NCI-H1930 (cell line): ENCODE measurements around the gene PCARE.

Experiments
- DNase-seq, 2 experiments: peaks; one replicate each; lab custom pipeline; 2025; lab: John Stamatoyannopoulos, UW

PCARE gene

DNA sequence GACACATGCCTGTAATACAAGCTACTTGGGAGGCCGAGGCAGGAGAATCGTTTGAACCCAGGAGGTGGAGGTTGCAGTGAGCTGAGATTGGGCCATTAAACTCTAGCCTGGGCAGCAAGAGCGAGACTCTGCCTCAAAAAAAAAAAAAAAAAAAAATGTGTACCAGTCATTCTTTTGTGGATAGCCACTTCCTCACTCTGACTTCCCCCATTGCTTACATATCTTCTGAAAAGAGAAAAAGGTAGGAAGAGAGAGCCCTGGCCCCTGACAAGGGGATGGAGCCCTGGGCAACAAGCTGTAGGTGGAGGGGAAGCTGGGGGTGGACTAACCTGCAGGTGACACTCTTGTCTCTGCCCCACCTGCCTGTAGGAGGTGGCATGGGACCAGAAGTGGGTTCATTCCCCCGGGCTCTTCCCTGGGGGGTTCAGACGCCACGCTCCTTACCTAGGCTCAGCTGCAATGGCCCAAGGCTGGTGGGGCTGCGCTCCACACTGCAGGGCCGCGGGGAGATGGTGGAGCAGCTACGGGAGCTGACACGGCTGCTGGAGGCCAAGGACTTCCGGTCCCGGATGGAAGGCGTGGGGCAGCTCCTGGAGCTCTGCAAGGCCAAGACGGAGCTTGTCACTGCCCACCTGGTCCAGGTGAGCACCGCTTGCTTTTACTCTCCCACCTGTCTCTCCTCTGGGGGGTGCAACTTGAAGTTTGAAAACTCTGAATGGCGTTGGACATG lies 39.1 kb downstream of the PCARE start:
- DNase-seq = no peak

DNA sequence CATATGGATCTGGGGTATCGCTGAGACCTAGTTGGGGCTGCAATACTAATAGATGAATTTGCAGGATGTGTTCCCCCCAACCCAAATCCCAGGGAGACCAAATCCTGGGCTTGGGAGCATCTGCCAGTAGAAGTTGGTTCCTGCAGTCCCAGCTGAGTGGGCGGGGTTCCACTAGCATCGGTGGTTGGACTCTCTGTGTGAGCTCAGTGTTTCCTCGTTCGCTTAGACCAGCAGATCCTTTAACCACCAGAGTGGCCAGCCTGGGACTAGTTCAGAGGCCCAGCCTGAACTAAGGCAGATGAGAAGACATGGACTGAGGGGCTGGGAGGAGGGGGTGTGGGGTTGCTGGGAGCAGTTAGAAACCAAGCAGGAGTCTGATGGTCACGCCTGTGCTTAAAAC lies 40.7 kb downstream of the PCARE start:
- DNase-seq = no peak

DNA sequence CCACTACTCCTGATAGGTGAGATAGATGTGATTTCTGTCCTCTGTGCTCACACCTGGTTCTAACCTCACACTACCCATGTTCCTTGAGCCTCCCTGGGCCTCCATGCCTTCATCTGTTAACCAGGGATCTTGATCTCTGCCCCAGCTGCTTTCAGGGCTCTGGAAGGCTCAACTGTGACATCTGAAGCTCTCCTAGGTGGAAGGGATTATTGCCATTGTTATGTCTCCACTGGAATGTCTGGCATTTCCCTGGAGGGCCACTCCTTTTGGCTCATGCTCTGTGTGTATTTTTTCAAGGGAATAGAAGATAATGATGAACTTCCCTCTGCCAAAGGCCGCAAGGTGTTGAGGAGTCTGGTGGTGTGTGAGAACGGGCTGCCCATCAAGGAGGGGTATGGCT lies 41.2 kb downstream of the PCARE start:
- DNase-seq = no peak

DNA sequence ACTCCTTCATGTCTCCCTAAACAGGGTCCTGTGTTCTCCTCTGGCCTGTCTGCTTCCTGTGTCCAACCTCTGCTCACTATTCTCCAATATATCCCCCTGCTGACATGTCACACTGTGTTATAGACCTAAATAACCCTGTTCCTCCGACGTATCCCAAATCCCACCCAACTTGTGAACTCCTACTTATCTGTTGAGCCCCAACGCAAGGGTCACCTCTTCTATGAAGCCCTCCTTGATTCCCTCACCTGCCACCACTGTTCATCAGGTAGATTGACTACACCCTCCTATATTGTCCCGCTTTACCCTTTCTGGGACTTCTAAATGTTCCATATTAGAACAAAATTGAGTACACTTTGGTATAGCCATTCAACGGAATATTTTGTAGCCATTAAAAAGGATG lies 42.1 kb downstream of the PCARE start:
- DNase-seq = no peak

DNA sequence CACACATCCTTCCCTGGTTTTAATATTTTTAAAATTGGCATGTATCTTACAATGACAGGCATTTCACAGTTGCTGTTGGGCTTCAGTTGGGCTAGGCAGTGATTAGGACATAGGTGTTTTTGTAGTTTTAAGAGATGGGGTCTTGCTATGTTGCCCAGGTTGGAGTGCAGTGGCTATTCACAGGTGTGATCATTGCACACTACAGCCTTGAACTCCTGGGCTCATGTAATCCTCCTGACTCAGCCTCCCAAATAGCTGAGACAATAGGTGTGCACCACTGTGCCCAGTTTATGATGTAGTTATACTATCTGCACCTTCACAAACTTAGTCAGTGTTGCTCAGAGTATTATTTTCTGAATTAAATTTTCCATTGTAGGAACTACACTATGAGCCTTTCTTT lies 43.3 kb downstream of the PCARE start:
- DNase-seq = no peak

DNA sequence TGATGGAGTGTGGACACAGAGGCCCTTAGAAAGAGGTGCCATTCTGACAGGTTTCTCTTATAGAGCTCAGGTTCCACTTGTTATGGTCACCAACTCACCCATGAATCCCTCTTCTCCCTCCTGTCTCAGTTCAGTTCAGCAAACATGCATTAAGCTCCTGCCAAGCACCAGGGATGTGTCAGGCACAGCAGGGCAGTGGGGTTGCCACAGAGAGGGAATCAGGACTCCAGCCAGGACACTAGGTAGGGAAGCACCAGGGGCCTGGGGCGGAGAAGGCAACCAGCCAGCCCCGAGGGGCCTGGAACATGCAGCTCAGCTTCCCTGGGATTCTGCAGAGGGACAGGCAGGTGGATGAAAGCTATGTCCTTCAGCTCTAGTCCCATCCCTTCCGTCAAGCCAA lies 48.6 kb downstream of the PCARE start:
- DNase-seq = no peak

DNA sequence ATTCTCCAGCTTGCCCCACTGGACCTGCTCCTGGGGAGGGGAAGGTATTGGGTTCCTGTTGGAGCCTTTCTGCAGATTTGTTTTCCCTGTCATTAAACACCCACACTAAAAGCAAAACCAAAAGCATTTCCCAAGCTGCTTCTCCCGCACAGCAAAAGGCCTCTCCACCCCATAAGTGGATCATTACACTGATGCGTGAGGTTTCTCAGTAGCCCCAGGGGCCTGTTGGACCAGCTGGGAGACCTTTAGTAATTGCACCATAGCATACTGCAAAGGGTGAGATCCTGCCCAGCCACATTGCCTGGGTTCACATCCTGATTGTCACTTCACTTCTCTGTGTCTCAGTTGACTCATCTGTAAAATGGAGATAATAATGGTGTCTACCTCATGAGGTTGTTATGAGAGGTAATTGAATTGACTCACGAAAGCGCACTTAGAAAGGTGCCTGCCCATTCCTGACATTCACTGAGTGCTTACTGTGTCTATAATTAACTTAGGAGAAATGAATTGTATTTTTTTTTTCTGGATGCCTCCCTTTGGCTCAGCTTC lies 49.4 kb downstream of the PCARE start:
- DNase-seq = no peak

DNA sequence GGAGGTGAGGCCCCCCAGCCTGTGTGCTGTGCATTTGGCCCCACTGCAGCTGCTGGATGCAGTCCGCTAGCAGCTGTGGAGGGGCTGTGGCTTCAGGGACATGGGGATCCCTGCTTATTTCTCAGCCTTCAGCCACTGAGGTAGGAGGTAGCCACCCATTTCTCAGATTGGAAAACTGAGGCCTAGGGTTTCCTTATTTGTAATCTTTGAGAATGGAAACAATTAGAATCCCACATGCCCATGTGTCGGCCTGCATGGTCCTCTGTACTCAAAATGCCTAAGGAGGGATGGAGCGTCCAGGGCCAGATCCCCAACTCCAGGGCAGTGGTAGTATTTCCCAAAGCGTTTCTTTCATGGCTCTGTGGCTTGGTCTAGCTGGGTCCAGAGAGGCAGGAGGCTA lies 51.1 kb downstream of the PCARE start:
- DNase-seq = no peak

DNA sequence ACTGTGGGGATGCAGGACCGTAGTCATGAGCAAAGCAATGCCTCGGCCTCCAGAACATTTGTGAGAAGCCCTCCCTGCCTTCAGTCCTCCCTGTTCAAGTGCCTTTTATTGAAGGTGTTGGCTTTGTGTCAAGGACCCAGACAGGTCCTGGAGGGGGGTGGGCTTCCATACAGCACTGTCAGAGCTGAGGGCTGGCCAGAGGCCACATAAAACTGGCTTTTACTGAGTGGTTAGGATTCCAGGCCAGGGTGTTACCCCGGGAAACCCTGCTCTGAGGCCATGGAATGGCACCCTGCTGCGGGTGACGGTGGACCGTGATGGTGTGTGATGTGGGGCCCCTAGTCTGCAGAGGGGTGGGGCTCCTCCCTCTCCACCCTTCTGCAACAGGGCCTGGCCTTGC lies 51.6 kb downstream of the PCARE start:
- no peak for DNase-seq

DNA sequence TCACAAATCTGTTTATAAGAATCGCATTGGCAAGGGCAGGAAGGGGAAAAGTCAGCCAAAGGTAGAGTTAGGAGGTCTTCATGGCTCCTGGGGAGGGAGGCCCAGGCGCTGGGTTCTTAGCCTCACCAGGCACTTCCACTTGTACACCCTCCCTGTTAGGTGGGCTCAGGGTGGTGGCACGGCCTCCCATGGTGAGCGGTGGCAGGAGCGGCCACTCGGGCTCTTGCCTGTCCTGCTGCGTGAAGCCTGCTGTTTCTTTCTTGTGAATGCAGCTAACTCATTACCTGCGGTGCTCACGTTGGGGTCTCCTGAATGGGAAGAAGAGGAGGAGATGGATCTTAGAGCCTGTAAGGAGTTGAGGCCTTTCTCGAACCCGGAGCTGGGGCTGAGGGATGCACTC lies 52.4 kb downstream of the PCARE start:
- no peak for DNase-seq

DNA sequence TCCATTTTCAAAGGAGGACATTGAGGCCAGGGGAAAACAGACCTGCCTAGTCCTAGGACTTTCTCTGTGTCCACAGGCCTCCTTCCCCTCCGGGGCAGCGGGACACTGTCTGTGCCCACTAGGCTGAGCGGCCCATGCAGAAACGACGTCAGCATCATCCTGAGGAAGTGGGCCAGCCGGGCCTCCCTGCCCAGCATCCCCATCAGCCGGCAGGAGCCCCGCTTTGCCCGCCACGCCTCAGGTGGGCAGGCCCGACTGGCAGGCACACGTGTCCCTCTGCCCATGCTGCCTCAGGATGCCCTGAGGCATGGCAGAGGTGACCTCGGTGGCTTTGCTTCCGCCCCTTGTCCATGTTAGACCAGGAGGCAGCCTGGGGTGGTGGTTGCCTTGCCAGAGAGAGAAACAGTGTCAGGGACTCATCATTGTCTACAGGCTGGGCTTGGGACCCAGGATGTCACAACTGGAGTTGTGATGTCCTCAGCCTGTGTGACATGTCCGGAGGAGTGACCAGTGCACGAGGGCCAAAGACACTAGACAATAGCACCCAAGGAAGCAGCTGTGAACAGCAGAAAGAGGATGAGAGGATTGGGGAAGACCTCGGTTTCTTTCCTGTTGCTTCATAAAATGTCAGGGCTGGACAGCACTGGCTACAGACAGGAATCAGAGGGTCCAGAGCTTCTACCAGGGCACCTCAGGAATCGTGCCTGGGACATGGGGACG lies 56.4 kb downstream of the PCARE start:
- DNase-seq = no peak

DNA sequence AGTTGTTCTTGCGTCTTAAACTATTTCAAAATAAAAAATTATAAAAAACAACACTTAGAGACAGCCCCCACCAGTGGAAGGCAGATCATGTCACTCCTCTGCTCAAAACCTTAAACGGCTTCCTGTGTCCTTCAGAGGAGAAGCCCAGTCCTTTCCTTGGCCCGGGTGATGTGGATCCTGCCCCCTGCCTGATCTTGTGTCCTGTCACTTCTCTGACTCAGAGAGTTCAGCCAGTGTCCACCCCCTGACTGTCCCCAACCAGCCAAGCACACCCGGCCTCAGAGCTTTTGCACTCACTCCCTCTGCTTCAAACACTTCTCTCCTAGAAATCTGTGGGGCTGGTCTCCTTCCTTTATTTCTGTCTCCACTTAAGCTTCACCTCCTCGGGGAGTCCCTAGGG lies 57.8 kb downstream of the PCARE start:
- no peak for DNase-seq

DNA sequence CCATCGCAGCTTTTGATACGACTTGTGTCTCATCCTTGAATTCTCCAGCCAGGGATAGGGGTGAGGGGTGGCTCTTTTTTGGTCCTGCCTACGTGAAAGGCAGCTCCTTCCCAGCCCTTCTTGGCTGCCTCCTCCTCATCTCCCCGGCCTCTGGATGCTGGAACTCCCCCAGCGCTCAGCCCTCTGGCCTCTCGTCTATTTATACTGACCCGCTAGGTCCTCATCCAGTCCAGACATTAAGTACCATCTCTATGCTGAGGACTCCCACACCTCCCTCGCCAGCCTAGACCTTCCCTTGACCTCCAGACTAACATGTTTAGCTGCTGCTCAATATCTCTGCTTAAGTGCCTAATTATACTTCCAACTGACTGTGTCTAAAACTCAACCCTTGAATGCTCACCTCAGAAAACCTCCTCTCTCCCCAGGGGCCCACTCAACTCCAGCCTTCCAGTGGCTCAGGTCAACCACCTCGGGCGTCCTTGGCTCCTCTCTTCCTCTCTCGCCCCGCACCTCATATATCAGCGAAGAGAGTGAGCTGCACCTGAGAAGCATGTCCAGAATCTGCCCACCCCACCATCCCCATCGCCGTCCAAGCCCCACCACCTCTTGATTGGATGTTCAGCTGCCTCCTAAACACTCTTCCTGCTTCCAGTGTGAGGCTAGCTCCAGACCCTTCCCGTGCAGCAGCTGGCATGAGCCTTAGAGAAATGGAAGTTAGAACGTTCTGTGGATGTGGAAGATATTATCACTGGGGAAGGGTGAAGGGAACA lies 58.4 kb downstream of the PCARE start:
- no peak for DNase-seq

DNA sequence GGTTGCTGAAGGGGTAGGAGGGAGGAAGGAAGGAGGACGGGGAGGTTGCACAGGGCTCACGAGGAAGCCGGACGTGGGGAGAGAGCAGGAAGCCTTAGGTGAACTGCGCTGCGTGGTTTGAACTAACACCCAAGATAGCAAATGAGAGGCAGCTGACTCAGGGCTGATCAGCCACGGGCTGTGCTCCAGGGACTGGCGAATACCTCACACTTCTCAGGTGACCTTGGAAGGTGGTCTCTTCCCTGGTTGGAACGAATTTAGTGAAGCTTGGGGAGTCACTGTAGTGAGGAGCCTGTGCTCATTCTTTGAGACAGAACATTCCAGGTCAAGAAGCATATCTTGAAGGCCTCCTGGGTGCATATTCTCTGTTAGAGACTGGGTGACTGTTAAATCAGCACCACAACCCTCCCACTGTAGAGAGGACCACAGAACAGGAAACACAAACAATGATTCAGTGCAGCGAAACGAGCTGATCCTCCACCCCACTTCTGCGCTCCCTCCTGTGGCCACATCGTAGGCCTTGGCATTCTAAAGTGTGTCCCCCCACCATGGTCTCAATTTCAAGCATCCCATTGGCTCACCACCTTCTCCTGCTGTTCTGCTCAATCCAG lies 59.4 kb downstream of the PCARE start:
- no peak for DNase-seq

DNA sequence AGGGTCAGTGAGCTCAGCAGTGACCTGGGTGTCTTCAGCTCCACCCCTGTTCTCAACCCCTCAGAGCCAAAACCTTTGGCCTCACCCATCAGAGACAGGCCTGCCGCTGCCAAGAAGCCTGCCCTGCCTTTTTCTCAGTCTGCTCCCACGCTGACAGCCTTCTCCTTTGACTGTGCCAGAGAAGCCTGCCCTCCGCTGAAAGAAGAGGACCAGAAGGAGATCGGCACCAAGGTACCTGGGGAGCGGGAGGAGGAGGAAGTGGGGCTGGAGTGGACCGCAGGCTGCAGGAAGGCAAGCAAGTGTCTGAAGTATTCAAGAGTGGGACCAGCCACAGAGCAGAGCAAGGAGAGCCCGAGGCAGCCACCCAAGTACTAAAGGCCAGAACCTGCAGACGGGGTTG lies 60.0 kb downstream of the PCARE start:
- no peak for DNase-seq

DNA sequence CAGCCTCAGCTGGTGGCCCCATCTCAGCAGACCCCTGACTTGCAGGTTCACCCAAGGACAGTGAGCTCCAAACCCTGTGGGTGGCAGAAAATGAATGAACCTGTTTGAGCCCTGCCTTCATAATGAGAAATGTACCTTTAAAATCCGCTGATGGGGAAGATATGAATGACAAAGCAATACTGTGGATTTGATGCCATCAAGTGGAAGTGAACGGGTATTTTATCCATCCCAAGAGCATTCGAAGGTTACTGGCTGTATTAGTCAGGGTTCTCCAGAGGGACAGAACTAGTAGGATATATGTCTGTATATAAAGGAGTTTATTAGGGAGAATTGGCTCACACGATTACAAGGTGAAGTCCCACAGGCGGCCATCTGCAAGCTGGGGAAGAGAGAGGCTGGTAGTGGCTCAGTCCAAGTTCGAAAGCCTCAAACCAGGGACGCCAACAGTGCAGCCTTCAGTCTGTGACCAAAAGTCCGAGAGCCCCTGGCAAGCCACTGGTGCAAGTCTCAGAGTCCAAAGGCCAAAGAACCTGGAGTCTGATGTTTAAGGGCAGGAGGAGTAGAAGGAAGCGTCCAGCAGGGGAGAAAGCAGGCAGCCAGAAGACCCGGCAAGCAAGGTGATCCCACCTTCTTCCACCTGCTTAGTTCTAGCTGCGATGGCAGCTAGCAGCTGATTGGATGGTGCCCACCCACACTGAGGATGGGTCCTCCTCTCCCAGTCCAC lies 61.1 kb downstream of the PCARE start:
- no peak for DNase-seq

DNA sequence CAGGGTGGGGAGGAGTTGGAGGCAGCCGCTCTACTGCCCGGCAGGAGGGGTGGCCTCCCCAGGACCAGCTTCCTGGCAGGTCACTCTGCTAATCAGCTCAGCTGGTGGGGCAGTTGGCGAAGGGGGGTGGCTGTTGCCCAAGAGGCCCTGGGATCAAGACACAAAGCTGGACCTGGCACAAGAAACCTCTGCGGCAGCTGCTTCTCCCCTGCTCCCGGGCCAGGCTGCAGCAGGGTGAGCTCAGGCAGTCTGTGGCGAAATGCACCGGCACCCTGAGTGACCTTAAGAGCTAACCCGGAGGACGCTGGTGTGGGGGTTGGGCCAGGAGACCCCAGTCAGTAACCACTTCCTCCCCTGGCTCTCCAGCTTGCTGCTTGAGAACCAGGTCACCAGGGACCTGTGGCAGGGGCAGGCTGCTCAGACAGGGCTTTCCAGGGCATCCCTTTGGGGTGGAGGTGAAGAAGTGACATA lies 62.1 kb downstream of the PCARE start:
- DNase-seq = no peak
